GM19351 (cell line): ENCODE results near the gene ACIN1.
A peak's percentile ranks its signal among the peaks of the same experiment; 100 is the strongest.

Source experiments
- ATAC-seq: cut with Tn5 transposase; IDR thresholded peaks from one replicate; pipeline ENCODE4 v1.9.1; 2021; ENCODE audit warnings: mild to moderate bottlenecking, moderate library complexity; ENCODE audit not compliant: unreplicated experiment

ACIN1 gene

DNA sequence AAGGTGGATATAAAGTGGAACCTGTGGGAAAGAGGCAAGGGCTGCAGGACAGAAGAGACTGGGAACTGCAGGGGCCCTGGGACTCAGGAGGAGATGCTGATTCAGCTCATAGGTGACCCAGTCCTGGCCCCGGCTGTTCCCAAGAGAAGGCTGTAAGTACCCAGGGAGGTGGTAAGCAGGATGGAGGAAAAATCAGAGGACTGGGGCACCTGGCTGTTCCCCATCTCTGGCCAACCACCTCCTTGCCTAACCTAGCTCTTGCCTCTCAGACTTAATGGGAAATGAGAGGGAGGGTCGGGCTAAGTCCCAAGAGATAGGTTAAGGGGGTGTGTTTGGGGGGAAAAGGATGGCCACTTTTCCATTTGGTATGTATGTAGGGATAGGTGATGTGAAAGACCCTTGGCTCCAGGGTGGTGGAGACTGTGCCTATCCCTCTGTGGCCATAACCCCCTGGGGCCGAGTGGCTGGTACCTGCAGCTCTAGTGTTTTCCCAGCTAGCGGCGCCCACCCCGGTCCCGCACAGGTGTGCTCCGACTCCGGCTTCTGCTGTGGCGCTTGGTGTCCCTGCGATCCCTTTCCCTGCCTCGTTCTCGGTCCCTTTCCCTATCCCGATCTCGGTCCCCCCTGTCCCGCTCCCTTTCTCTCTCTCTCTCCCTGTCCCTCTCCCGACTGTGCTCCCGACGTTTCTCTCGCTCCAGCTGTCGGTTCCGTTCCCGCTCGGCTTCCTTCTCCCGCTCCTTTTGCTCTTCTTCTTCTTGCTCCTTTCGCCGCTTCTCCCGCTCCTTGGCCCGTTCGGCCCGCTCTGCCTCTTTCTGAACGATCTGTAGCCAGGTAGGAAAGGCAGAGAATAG lies 36.1 kb downstream of the ACIN1 start:
- ATAC-seq, result no peak

DNA sequence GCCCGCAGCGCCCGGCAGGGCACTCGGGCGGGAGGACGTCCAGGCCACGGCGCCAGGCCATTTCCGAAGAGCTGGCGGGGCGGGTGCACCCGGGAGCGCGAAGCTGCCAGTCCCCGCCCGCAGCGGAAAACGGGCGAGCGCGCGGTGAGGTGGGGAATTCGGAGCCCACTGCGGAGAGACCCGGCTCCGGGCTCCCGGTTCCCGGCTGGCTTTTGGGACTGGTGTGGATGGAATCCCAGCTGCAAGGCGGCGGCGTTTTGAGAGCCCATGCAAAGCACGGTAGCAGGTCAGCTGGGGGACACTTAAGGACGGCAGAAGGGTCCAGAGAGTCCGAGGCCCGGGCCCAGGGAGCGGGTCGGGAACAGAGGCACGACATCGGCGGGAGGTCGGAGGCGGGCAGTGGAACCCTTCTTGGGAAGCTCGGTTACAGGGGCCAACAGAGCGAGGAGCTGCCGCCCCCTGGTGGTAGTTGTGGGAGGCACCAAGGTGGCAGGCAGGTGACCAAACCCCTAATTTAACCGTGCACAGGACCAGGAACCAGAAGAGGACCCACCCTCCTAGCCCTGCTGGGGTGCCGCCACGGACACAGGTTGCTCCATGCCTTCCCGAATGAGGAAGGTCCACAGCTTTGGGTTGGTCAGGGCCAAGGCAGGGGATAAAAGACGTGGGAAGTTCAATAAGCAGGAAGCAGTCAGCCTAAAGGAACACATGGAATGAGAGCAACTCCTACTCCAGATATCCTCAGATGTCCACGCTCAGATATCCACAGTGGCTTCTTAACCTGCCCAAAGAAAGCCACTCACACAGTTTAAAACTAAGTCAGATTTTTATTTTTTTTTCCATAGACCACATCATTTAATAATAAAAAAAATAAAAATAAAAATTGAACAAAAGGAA lies 36.9 kb downstream of the ACIN1 start:
- peak; percentile 64 for ATAC-seq

- ATAC-seq, result peak; percentile 62
Observed at GRCh38 chr14:23056956-23057756, 37.8 kb downstream of the ACIN1 start, which contains the start of gene CDH24. Gene CDH24 (minus strand): TSS chr14:23057520. CDS start chr14:23055733, 1,787 bp downstream.

- peak; percentile 55 for ATAC-seq
Observed at GRCh38 chr14:23056145-23056955, 38.6 kb downstream of the ACIN1 start.

DNA sequence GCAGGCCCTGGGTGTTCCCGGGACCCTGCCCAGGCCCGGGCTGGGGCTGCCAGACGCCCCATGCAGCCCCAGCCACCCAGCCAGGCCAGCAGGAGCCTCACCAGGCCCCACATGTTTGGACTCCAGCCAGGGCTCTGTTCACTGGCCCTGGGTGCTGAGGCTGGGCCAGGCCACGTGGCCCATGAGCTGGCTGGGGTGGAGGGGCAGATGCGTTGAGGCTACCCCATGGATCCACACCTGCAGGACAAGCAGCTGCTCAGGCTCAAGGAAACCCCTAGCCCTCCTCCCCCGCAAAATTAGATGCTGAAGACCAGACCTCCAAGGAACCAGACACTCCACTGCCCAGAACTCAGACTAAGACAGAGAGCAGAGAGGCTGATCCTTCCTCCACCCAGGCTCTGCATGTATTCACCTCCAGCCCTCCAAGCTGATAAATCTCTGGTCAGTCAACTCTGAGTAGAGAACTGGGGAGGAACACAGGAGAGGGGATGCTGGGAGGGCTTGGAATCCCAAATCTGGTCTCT lies 39.3 kb downstream of the ACIN1 start:
- no peak for ATAC-seq

- ATAC-seq, result no peak
Observed at GRCh38 chr14:23055147-23055550, 39.8 kb downstream of the ACIN1 start.

- ATAC-seq, result no peak
Observed at GRCh38 chr14:23054000-23054811, 40.7 kb downstream of the ACIN1 start.

DNA sequence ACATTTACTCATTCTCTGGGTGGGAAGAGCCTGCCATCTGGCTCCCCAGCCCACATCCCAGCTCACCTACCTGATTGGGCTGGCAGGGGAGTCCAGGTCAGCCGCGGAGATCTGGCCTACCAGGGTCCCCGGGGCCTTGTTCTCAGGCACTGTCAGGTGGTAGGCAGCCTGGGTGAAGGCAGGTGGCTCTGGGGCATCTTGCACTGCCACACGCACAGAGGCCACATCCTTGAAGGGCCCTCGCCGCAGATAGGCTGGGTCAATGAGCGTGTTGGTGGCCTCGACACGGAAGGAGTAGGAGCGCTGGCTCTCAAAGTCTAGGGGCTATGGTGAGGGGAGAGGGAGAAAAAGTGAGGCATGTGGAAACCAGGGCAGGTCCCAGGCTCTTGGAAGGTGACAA lies 41.5 kb downstream of the ACIN1 start:
- ATAC-seq, result no peak

- no peak for ATAC-seq
Observed at GRCh38 chr14:23052671-23053070, 42.3 kb downstream of the ACIN1 start.

- no peak for ATAC-seq
Observed at GRCh38 chr14:23052182-23052623, 42.7 kb downstream of the ACIN1 start.

- ATAC-seq, result no peak
Observed at GRCh38 chr14:23051141-23052057, 43.5 kb downstream of the ACIN1 start.

GRCh38 chr14:23049011-23049410 lies 45.9 kb downstream of the ACIN1 start:
- ATAC-seq, result no peak

GRCh38 chr14:23047751-23048693 lies 46.9 kb downstream of the ACIN1 start:
- no peak for ATAC-seq

- ATAC-seq, result no peak
Observed at GRCh38 chr14:23047034-23047634, 47.8 kb downstream of the ACIN1 start.

- ATAC-seq, result no peak
Observed at GRCh38 chr14:23045419-23046357, 49.2 kb downstream of the ACIN1 start.
